Measurements from ENCODE around the gene MEMO1.
"Not testable (repeated sequence)": the region's sequence is repeated elsewhere in the genome, so short reads cannot be mapped to it uniquely, and the experiment has no call there.

The MEMO1 gene

GRCh38 chr2:31965094-31965493 is 45.7 kb downstream of the MEMO1 start:
- DNase-seq (ENCODE audit: low spot score) = no peak
- no peak for TF ChIP-seq CTCF (IDR thresholded peaks at IDR 0.05; ENCODE audit: extremely low read depth, missing control alignments)

- no peak for TF ChIP-seq CTCF (IDR thresholded peaks at IDR 0.05; ENCODE audit: extremely low read depth, missing control alignments)
- DNase-seq (ENCODE audit: low spot score) = no peak
Observed at GRCh38 chr2:31962757-31963361, 47.9 kb downstream of the MEMO1 start.

GRCh38 chr2:31958140-31958717 is 52.6 kb downstream of the MEMO1 start:
- DNase-seq (ENCODE audit: low spot score) = no peak
- TF ChIP-seq CTCF (IDR thresholded peaks at IDR 0.05; ENCODE audit: extremely low read depth, missing control alignments) = no peak

- TF ChIP-seq CTCF (IDR thresholded peaks at IDR 0.05; ENCODE audit: extremely low read depth, missing control alignments) = no peak
- DNase-seq (ENCODE audit: low spot score) = no peak
Observed at GRCh38 chr2:31957354-31958139, 53.3 kb downstream of the MEMO1 start.

GRCh38 chr2:31956934-31957333 is 53.9 kb downstream of the MEMO1 start:
- DNase-seq (ENCODE audit: low spot score) = not testable (repeated sequence)

- TF ChIP-seq CTCF (IDR thresholded peaks at IDR 0.05; ENCODE audit: extremely low read depth, missing control alignments) = no peak
- no peak for DNase-seq (ENCODE audit: low spot score)
Observed at GRCh38 chr2:31956312-31956711, 54.5 kb downstream of the MEMO1 start.

GRCh38 chr2:31953095-31953494 is 57.7 kb downstream of the MEMO1 start:
- DNase-seq (ENCODE audit: low spot score) = not testable (repeated sequence)

DNA sequence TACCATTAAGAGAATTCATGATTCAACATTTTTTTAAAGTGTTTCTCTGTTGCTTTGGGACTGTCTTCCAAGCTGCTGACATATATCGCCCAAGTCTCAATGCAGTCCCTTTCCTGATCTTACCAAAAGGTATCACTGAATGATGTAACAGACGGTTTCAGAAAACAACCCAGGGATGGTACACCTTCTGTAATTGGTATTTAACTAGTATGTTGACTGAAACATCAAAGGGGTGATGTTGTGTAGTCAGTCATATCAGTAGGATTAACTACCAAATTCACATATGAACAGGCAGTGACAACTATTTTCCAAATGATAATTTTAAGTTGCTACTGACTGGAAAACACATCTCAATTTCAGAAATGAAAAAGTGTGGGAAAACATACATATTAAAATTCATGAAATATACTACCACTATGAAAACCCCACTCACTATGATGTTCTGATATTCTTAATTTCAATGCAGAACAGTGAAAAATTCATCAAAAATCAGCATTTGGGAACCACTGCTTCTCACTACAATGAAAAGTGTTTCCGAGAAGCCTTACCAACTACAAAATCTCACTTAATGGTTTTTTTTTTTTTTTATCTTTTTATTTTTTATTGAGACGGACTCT is 59.8 kb downstream of the MEMO1 start:
- DNase-seq (ENCODE audit: low spot score) = no peak
- TF ChIP-seq CTCF (IDR thresholded peaks at IDR 0.05; ENCODE audit: extremely low read depth, missing control alignments) = no peak
